Neural progenitor cell (in vitro differentiated cells): ENCODE measurements around the gene SH3BP2.

Source experiments
- EZH2 ChIP-seq: fragments of 200-600 bp; sonication (generic); IDR thresholded peaks from 2 replicates; pipeline ENCODE4 v1.6.1; 2017; ENCODE audit warnings: antibody characterized with exemption, mild to moderate bottlenecking, moderate library complexity
- EZH2phosphoT487 ChIP-seq: fragments of 200-600 bp; sonication (generic); IDR thresholded peaks from 2 replicates; pipeline ENCODE4 v1.6.1; 2017; ENCODE audit warnings: antibody characterized with exemption
- TF ChIP-seq, protein P1 (sequence below): fragments of 200-600 bp; sonication (generic); IDR thresholded peaks from 2 replicates; pipeline ENCODE4 v1.5.1; 2017; ENCODE audit warnings: antibody characterized with exemption, mild to moderate bottlenecking

DNA sequence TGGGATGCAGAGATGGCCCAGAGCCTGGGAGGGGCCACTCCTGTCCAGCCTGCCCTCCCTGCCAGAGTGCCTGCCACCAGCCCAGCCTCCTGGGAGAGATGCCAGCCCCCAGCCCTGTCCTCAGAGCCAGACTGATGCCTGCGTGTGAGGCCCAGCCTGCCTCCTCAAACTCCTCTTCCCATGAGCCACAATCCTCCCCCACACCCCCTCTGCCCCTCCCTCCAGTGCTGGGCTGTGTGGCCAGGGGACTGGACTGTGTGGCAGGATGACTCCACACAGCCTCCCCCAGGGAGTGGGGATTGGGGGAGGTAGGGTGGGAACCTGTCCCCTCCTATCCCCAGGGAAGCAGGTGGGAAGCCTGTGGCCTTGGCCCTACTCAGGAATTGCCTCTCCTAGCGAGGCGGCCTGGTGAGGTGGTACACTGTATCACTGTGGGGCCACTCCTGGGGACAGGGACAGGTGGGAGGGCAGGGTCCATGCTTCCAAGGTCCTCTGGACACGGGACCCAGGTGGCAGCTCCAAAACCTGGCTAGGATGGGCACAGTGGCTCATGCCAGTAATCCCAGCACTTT lies 4.3 kb upstream of the SH3BP2 start:
- TF ChIP-seq, protein P1, sequence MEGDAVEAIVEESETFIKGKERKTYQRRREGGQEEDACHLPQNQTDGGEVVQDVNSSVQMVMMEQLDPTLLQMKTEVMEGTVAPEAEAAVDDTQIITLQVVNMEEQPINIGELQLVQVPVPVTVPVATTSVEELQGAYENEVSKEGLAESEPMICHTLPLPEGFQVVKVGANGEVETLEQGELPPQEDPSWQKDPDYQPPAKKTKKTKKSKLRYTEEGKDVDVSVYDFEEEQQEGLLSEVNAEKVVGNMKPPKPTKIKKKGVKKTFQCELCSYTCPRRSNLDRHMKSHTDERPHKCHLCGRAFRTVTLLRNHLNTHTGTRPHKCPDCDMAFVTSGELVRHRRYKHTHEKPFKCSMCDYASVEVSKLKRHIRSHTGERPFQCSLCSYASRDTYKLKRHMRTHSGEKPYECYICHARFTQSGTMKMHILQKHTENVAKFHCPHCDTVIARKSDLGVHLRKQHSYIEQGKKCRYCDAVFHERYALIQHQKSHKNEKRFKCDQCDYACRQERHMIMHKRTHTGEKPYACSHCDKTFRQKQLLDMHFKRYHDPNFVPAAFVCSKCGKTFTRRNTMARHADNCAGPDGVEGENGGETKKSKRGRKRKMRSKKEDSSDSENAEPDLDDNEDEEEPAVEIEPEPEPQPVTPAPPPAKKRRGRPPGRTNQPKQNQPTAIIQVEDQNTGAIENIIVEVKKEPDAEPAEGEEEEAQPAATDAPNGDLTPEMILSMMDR = no peak
- TF ChIP-seq EZH2phosphoT487 (no peak), EZH2 (no peak)
